Gastroesophageal sphincter (tissue), 4 donors: ENCODE results near the gene NPFF. TPM values are rescaled to one million over a fixed set of nuclear protein-coding genes. Genes with fewer than 3 reads are reported as not detected.
"Not testable (repeated sequence)": the region's sequence is repeated elsewhere in the genome, so short reads cannot be mapped to it uniquely, and the experiment has no call there.

Experiments used
- ATAC-seq: fragments of 150-250 bp; one replicate; pipeline ENCODE4 v1.9.1; 2016; ENCODE audit warnings: mild to moderate bottlenecking, moderate library complexity
- H3K27ac ChIP-seq, 4 donors: fragments of 200-600 bp; sonication (generic) in 3 of 4; 1 replicate in 3 of 4; 2 replicates in 1 of 4; pipeline ENCODE4 v1.5.1; 2016 to 2019
- H3K27me3 ChIP-seq: fragments of 200-600 bp; sonication (generic); one replicate; pipeline ENCODE4 v1.5.1; 2019
- H3K36me3 ChIP-seq, 2 donors: fragments of 200-600 bp; sonication (generic); one replicate each; pipeline ENCODE4 v1.5.1; 2019; ENCODE audit warnings: control low read depth in 1 of 2
- H3K4me1 ChIP-seq, 3 donors: fragments of 200-600 bp; sonication (generic); 1 replicate in 2 of 3; 2 replicates in 1 of 3; pipeline ENCODE4 v1.5.1; 2016 to 2019; ENCODE audit warnings: control low read depth in 2 of 3
- H3K4me3 ChIP-seq, 2 donors: fragments of 200-600 bp; sonication (generic); one replicate each; pipeline ENCODE4 v1.5.1; 2019; ENCODE audit warnings: mild to moderate bottlenecking in 1 of 2, moderate library complexity in 1 of 2
- H3K9me3 ChIP-seq, 3 donors: fragments of 200-600 bp; sonication (generic); one replicate each; pipeline ENCODE4 v1.5.1; 2017 to 2019; ENCODE audit warnings: control low read depth in 2 of 3
- EP300 ChIP-seq: sonication (generic); formaldehyde crosslinking; IDR thresholded peaks from one replicate; pipeline ENCODE4 v1.6.1; 2017; ENCODE audit warnings: antibody characterized with exemption, mild to moderate bottlenecking
- POLR2A ChIP-seq, 2 donors: fragments of 450-650 bp; IDR thresholded peaks; one replicate each; pipeline ENCODE4 v1.6.1; 2017; ENCODE audit warnings: antibody characterized with exemption in 2 of 2, mild to moderate bottlenecking in 2 of 2, moderate library complexity in 1 of 2
- POLR2AphosphoS5 ChIP-seq: sonication (generic); formaldehyde crosslinking; IDR thresholded peaks from one replicate; pipeline ENCODE4 v1.6.1; 2017; ENCODE audit warnings: antibody characterized with exemption
- WGBS, 2 donors: methylation state at CpG; one replicate each; pipeline ENCODE4 v1.1.5; 2018; ENCODE audit warnings: low coverage in 1 of 2; 5-methylcytosine and 5-hydroxymethylcytosine counted together
- total RNA-seq, 4 donors: library from RNA; depleted of rRNA; stranded (reverse); fragments of >200 nt; gene quantifications; one replicate each; pipeline ENCODE4 v1.1.0, GENCODE V29; 2016
- TF ChIP-seq, protein P1 (sequence below), 4 experiments: fragments of 200-600 bp in 2 of 4; fragments of 450-650 bp in 2 of 4; sonication (generic) in 1 of 4; IDR thresholded peaks; one replicate each; pipeline ENCODE4 v1.5.1; 2017 to 2019; ENCODE audit warnings: antibody characterized with exemption in 4 of 4, mild to moderate bottlenecking in 2 of 4, moderate library complexity in 2 of 4

NPFF gene
- total RNA-seq, 4 donors from 2014 or later: not detected

DNA sequence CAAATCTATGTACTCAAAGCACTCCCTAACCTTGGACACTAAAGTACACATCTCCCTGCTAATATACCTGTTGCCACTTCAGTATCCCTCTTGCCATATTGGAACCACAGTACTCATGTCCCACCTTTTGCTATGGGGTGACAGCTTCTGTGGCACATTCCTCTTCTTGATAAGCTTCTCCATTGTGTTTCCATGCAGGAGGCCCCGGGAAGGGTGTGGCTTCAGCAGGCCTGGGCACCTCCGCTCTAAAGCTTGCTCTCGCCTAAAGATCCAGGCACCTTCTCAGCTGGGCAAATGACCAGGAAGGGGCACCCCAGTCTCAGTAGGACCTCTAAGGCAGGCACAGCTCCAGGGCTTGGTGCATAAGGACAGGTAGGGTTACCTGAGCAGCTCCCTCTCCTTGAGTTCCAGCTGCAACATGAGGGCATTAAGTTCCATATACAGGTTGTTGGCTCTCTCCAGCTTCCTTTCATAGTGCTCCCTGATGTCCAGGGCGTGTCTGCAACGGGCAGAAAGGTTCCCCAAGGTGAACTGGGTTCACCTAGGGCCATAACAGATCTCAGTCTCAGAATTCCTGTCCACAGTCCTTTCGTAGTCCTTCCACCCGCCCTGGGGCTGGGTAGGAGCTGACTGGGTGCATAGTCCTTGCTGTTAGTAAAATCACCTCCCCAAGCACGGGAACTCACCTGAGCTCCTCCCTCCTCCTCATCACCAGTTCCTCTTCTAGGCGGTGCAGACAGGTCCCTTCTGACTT is 23.9 kb downstream of the NPFF start:
- H3K36me3 ChIP-seq: peaks cover 0 to 98% of the 10 kb centered on the region in 2 donors
- peak overlapping the region in 3 of 4 donors; percentile 5 to 57 (median 18) for H3K27ac ChIP-seq
- no peak overlapping the region for H3K4me3 ChIP-seq
- H3K4me1 ChIP-seq: peaks cover 0 to 33% (median 0%) of the 10 kb centered on the region in 3 donors
- H3K9me3 ChIP-seq: no peaks in the 10 kb centered on the region
- no peak for ATAC-seq
- no peak for TF ChIP-seq EP300
- TF ChIP-seq, protein P1, sequence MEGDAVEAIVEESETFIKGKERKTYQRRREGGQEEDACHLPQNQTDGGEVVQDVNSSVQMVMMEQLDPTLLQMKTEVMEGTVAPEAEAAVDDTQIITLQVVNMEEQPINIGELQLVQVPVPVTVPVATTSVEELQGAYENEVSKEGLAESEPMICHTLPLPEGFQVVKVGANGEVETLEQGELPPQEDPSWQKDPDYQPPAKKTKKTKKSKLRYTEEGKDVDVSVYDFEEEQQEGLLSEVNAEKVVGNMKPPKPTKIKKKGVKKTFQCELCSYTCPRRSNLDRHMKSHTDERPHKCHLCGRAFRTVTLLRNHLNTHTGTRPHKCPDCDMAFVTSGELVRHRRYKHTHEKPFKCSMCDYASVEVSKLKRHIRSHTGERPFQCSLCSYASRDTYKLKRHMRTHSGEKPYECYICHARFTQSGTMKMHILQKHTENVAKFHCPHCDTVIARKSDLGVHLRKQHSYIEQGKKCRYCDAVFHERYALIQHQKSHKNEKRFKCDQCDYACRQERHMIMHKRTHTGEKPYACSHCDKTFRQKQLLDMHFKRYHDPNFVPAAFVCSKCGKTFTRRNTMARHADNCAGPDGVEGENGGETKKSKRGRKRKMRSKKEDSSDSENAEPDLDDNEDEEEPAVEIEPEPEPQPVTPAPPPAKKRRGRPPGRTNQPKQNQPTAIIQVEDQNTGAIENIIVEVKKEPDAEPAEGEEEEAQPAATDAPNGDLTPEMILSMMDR (IDR thresholded peaks at IDR 0.05): no peak
- TF ChIP-seq POLR2A (IDR thresholded peaks at IDR 0.05): no peak
- no peak for TF ChIP-seq POLR2AphosphoS5
- H3K27me3 ChIP-seq: no peaks in the 10 kb centered on the region
- WGBS, 2 donors: 57 to 69% methylated on average over 3 to 7 of the region's 9 CpGs

DNA sequence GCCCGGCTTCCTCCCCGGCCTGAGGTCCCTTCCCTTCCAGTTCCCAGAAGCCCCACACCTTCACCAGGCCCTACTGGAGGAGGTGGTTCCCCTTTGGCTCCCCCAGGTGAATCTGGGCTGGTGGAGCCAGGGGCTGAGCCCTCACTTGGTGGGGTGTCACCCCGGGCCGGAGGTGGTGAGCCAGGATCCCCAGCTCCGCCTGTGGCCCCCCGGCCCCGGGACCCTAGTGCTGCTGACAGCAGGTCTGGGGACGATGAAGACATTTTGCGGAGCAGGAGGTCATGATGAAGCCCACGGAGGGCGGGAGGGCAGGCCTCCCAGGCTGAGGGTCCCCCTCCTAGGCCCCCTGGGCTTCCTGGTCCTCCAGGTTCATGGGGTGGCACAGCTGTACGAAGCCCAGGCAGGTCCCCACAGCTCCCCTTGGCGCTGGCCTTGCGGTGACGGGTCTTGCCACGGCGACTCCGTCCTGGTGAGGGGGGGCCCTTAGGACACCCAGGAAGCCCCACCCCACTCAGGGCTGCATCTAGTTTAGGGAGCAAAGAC is 24.6 kb downstream of the NPFF start:
- Histone ChIP-seq H3K27me3 (no peaks in the 10 kb centered on the region), H3K4me1 (peaks cover 0 to 40% (median 0%) of the 10 kb centered on the region in 3 donors), H3K27ac (peak overlapping the region in 3 of 4 donors; percentile 18 to 57 (median 36)), H3K4me3 (no peak overlapping the region), H3K36me3 (peaks cover 0 to 98% of the 10 kb centered on the region in 2 donors), H3K9me3 (no peaks in the 10 kb centered on the region)
- no peak for ATAC-seq
- WGBS, 2 donors: 69 to 83% methylated on average over 2 of the region's 18 CpGs
- TF ChIP-seq, protein P1 (IDR thresholded peaks at IDR 0.05): no peak
- TF ChIP-seq POLR2A (IDR thresholded peaks at IDR 0.05) (no peak), EP300 (no peak), POLR2AphosphoS5 (no peak)

DNA sequence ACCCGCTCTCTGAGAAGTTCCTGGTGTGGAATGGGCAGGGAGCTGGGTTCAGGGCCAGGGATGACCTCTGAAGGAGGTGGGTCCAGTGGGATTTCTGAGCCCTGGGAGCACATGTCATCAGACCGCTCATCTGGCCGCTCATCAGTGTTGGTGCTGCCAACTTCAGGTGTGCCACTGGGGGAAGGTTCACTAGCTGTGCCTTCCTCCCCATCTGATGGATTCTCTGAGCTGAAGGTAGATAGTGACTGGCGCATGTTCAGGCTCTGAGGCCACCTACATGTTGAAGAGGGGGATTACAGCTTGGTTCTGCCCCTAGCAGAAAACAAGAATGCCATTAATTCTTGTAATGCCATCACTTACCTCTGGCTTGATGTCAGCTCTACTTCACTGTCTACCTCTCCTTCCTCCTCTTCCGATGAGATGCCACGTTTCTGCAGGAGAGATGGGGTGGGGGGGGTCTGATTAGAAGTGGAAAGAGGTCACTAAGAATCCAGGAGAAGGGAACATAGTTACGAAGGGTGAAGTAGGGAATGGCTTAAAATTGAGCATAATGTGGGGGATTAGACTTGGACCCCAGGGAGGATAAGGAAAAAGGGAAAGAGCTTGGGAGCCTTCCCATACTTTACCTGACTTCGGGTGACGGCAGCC is 25.2 kb downstream of the NPFF start:
- no peaks in the 10 kb centered on the region for H3K9me3 ChIP-seq
- no peak overlapping the region for H3K4me3 ChIP-seq
- H3K27ac ChIP-seq: peak overlapping the region in 3 of 4 donors; percentile 18 to 57 (median 36)
- no peak for ATAC-seq
- no peak for TF ChIP-seq POLR2AphosphoS5
- TF ChIP-seq, protein P1 (IDR thresholded peaks at IDR 0.05): peak in 2 of 4 experiments; percentile 14 to 15
- peaks cover 0 to 100% of the 10 kb centered on the region in 2 donors for H3K36me3 ChIP-seq
- 42 to 72% methylated on average over 2 to 5 of the region's 9 CpGs for WGBS, 2 donors
- peaks cover 0 to 44% (median 0%) of the 10 kb centered on the region in 3 donors for H3K4me1 ChIP-seq
- no peaks in the 10 kb centered on the region for H3K27me3 ChIP-seq

DNA sequence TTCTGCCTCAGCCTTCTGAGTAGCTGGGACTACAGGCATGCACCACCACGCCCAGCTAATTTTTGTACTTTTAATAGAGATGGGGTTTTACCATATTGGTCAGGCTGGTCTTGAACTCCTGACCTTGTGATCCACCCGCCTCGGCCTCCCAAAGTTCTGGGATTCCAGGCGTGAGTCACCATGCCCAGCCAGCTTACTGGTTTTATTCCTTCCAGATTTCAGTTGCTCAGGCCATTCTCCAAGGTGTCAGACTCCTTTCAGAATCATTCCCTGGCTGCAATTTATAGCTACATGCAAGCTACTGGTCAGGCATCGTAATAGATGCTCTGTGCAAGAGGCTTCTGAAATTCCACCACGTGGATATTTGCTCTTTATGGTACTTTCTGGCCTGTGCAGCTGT is 25.8 kb downstream of the NPFF start:
- WGBS, 2 donors: 20 to 43% methylated on average over 1 to 6 of the region's 6 CpGs
- peak overlapping the region in 2 of 4 donors; percentile 5 to 57 for H3K27ac ChIP-seq
- not testable (repeated sequence) for H3K27me3 ChIP-seq, H3K4me3 ChIP-seq, H3K9me3 ChIP-seq, ATAC-seq
- H3K4me1 ChIP-seq: peaks cover 0 to 50% (median 0%) of the 10 kb centered on the region in 3 donors
- peaks cover 0 to 100% of the 10 kb centered on the region in 2 donors for H3K36me3 ChIP-seq
